T-helper 1 cell treated with Interleukin-12 subunit alpha and Interleukin-12 subunit beta and Interleukin-4 antibody, amounts not matched to agents 30 μg/mL and 1 μg/mL, for 36 hours (primary cell): ENCODE data around the gene MANEAL.

ENCODE experiments used
- H3K27ac Mint-ChIP-seq: one replicate; pipeline ENCODE4 v1.8.0; 2021; ENCODE audit warnings: mild to moderate bottlenecking, mixed read lengths
- H3K27me3 Mint-ChIP-seq: one replicate; pipeline ENCODE4 v1.8.0; 2021; ENCODE audit warnings: low read depth, mixed read lengths
- H3K36me3 Mint-ChIP-seq: one replicate; pipeline ENCODE4 v1.8.0; 2021; ENCODE audit warnings: low read depth, mixed read lengths
- H3K4me1 Mint-ChIP-seq: one replicate; pipeline ENCODE4 v1.8.0; 2021; ENCODE audit warnings: low read depth, mixed read lengths
- H3K4me3 Mint-ChIP-seq: one replicate; pipeline ENCODE4 v1.8.0; 2021; ENCODE audit warnings: mild to moderate bottlenecking, moderate library complexity, mixed read lengths
- H3K9me3 Mint-ChIP-seq: one replicate; pipeline ENCODE4 v1.8.0; 2021; ENCODE audit warnings: mixed read lengths

The MANEAL gene

DNA sequence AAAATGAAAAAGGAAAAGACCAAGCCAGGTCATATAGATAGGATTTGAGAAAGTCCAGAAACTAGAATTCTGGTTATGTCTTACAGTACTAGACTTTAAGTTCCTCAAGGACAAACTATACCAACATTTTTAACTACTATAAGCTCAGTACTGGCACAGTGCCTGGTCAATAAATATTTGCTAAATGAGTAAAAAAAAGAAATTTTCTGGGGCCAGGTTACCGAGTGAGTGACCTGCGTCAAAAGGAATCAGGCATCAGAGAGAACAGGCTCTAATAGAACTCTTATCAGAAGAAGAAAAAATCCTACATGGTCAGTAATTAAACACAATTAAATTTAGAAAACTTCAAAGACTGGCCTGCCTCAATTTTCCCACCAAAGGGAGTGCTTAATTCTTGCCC lies 38.2 kb downstream of the MANEAL start:
- H3K4me3 Mint-ChIP-seq: no peak overlapping the region
- H3K4me1 Mint-ChIP-seq: peaks cover 4% of the 10 kb centered on the region

GRCh38 chr1:37836788-37837187 lies 43.1 kb downstream of the MANEAL start:
- no peak overlapping the region for H3K4me3 Mint-ChIP-seq
- peaks cover 24% of the 10 kb centered on the region for H3K36me3 Mint-ChIP-seq
- no peak overlapping the region for H3K27ac Mint-ChIP-seq
- no peaks in the 10 kb centered on the region for H3K9me3 Mint-ChIP-seq
- peaks cover 4% of the 10 kb centered on the region for H3K4me1 Mint-ChIP-seq
- H3K27me3 Mint-ChIP-seq: no peaks in the 10 kb centered on the region

More for the DNA sequence above, 38.2 kb downstream of the MANEAL start:
- H3K36me3 Mint-ChIP-seq: peaks cover 30% of the 10 kb centered on the region
- H3K9me3 Mint-ChIP-seq: no peaks in the 10 kb centered on the region
- no peaks in the 10 kb centered on the region for H3K27me3 Mint-ChIP-seq
- H3K27ac Mint-ChIP-seq: no peak overlapping the region

- Mint-ChIP-seq H3K9me3 (no peaks in the 10 kb centered on the region), H3K27me3 (no peaks in the 10 kb centered on the region), H3K36me3 (peaks cover 13% of the 10 kb centered on the region), H3K4me3 (no peak overlapping the region), H3K27ac (no peak overlapping the region), H3K4me1 (peaks cover 2% of the 10 kb centered on the region)
These were observed 46.0 kb downstream of the MANEAL start for GRCh38 chr1:37839676-37840075.

GRCh38 chr1:37840711-37841110 lies 47.1 kb downstream of the MANEAL start:
- Mint-ChIP-seq H3K36me3 (peaks cover 11% of the 10 kb centered on the region), H3K4me1 (peaks cover 5% of the 10 kb centered on the region), H3K27me3 (no peaks in the 10 kb centered on the region), H3K9me3 (no peaks in the 10 kb centered on the region), H3K4me3 (no peak overlapping the region), H3K27ac (no peak overlapping the region)

DNA sequence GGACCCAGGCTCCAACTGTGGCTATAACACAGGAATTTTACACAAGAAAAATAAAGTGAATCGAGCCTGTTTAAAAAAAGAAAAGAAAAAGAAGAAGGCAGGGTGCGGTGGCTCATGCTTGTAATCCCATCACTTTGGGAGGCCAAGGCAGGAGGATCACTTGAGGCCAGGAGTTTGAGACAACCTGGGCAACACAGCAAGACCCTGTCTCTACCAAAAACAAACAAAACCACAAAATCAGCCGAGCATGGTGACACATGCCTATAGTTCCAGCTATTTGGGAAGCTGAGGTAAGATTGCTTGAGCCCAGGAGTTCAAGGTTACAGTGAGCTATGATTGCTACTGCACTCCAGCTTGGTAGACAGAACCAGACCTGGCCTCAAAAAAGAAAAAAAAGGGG lies 48.0 kb downstream of the MANEAL start:
- no peak overlapping the region for H3K4me3 Mint-ChIP-seq
- H3K27ac Mint-ChIP-seq: no peak overlapping the region
- no peaks in the 10 kb centered on the region for H3K27me3 Mint-ChIP-seq
- peaks cover 14% of the 10 kb centered on the region for H3K4me1 Mint-ChIP-seq
- no peaks in the 10 kb centered on the region for H3K9me3 Mint-ChIP-seq
- peaks cover 11% of the 10 kb centered on the region for H3K36me3 Mint-ChIP-seq

- Mint-ChIP-seq H3K4me3 (no peak overlapping the region), H3K27me3 (no peaks in the 10 kb centered on the region), H3K4me1 (peaks cover 23% of the 10 kb centered on the region), H3K9me3 (no peaks in the 10 kb centered on the region), H3K27ac (no peak overlapping the region), H3K36me3 (peaks cover 11% of the 10 kb centered on the region)
These were observed 50.9 kb downstream of the MANEAL start for GRCh38 chr1:37844536-37844935.

DNA sequence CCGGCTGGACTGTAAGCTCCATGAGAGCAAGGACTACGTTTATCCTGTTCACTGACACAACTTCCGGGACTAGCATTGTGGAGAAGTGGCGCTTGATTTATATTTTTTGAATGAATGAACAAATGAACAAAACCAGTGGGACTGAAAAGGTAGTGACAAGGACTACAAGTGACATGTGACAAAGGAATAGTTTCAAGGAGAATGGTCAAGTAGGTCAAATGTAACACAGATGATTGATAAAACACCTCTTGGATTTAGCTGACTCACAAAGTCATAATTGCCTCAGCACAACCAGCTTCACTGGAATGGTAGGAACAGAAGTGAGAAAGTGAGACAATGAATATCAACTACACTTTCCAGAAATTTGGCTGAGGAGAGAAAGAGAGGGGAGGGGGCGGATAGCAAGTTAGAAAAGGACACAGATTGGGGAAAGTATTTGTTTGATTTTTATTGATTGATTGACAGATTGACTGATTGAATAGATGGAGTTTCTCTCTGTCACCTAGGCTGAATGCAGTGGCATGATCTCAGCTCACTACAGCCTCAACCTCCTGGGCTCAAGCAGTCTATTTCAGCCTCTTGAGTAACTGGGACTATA lies 51.5 kb downstream of the MANEAL start:
- Mint-ChIP-seq H3K4me3 (no peak overlapping the region), H3K27me3 (no peaks in the 10 kb centered on the region), H3K9me3 (no peaks in the 10 kb centered on the region), H3K27ac (no peak overlapping the region), H3K36me3 (peaks cover 11% of the 10 kb centered on the region), H3K4me1 (peaks cover 23% of the 10 kb centered on the region)

- Mint-ChIP-seq H3K27ac (no peak overlapping the region), H3K27me3 (no peaks in the 10 kb centered on the region), H3K9me3 (no peaks in the 10 kb centered on the region), H3K4me3 (no peak overlapping the region), H3K36me3 (peaks cover 11% of the 10 kb centered on the region), H3K4me1 (peaks cover 23% of the 10 kb centered on the region)
These were observed 52.1 kb downstream of the MANEAL start for GRCh38 chr1:37845786-37846185.

GRCh38 chr1:37846647-37847339 lies 53.1 kb downstream of the MANEAL start:
- peaks cover 23% of the 10 kb centered on the region for H3K4me1 Mint-ChIP-seq

GRCh38 chr1:37849480-37849879 lies 55.8 kb downstream of the MANEAL start:
- no peaks in the 10 kb centered on the region for H3K27me3 Mint-ChIP-seq
- H3K4me3 Mint-ChIP-seq: no peak overlapping the region

More at GRCh38 chr1:37846647-37847339, 53.1 kb downstream of the MANEAL start:
- H3K9me3 Mint-ChIP-seq: no peaks in the 10 kb centered on the region
- peaks cover 11% of the 10 kb centered on the region for H3K36me3 Mint-ChIP-seq
- peak overlapping the region; percentile 43 for H3K4me3 Mint-ChIP-seq
- peak overlapping the region; percentile 21 for H3K27ac Mint-ChIP-seq
- no peaks in the 10 kb centered on the region for H3K27me3 Mint-ChIP-seq

GRCh38 chr1:37850352-37850955 lies 56.8 kb downstream of the MANEAL start:
- Mint-ChIP-seq H3K36me3 (peaks cover 14% of the 10 kb centered on the region), H3K27ac (no peak overlapping the region), H3K4me3 (no peak overlapping the region), H3K4me1 (peaks cover 27% of the 10 kb centered on the region), H3K9me3 (no peaks in the 10 kb centered on the region), H3K27me3 (no peaks in the 10 kb centered on the region)

More at GRCh38 chr1:37849480-37849879, 55.8 kb downstream of the MANEAL start:
- H3K4me1 Mint-ChIP-seq: peaks cover 31% of the 10 kb centered on the region
- no peak overlapping the region for H3K27ac Mint-ChIP-seq
- peaks cover 17% of the 10 kb centered on the region for H3K36me3 Mint-ChIP-seq
- H3K9me3 Mint-ChIP-seq: no peaks in the 10 kb centered on the region
